HepG2 (cell line): ENCODE data around the gene MYH9. TPM values are rescaled to one million over a fixed set of nuclear protein-coding genes. Genes with fewer than 3 reads are reported as not detected.

Source experiments
- ATAC-seq: fragments of 200-7000 bp; cut with Tn5 transposase; 3 replicates; pipeline ENCODE4 v1.9.1; 2020; ENCODE audit warnings: mild to moderate bottlenecking, moderate library complexity
- BruUV-seq: library from RNA; stranded (reverse); fragments of 400-500 nt; replicated peaks from 2 replicates; lab custom pipeline; 2021; lab: Mats Ljungman, UMichigan
- CTCF ChIA-PET: fragments of 300-600 bp; formaldehyde crosslinking; extraction: SDS; loops from one replicate; lab custom pipeline; 2021; ENCODE audit warnings: low total read pairs, inconsistent platforms, low intra/inter-chr PET ratio; lab: Yijun Ruan, JAX
- POLR2A ChIA-PET: fragments of 350-600 bp; sonication (Branson Sonifier 250); formaldehyde crosslinking; loops from one replicate; lab custom pipeline; 2020; ENCODE audit warnings: antibody characterized with exemption, inconsistent platforms; lab: Yijun Ruan, JAX
- DNase-seq: peaks from one replicate; pipeline ENCODE4 v3.0.0-alpha.2; 2015; ENCODE audit warnings: low spot score
- FAIRE-seq: peaks from 3 replicates; lab custom pipeline; 2011; peaks lifted over from hg19 to GRCh38; lab: Jason Lieb, UNC
- H2AFZ ChIP-seq: one replicate; pipeline ENCODE4 v1.6.1; 2011; ENCODE audit warnings: low read length, inconsistent platforms
- H3K27ac ChIP-seq: fragments of 300-600 bp; 3 replicates; pipeline ENCODE4 v1.8.0; 2011; ENCODE audit warnings: mixed run types, mild to moderate bottlenecking, mixed read lengths, low read length, inconsistent platforms; ENCODE audit not compliant: insufficient read depth; ENCODE audit errors: extremely low read length
- H3K27me3 ChIP-seq, 2 experiments: fragments of 200-600 bp in 1 of 2; 2 replicates in 1 of 2; 3 replicates in 1 of 2; pipeline versions ENCODE4 v1.6.0 to v1.8.0; 2011; ENCODE audit warnings: low read length in 2 of 2, mild to moderate bottlenecking in 2 of 2, moderate library complexity in 2 of 2, inconsistent platforms in 1 of 2; ENCODE audit not compliant: insufficient read depth in 2 of 2, control insufficient read depth in 1 of 2
- H3K36me3 ChIP-seq, 2 experiments: fragments of 200-600 bp in 1 of 2; replicated peaks in 1 of 2; 2 replicates in 1 of 2; 3 replicates in 1 of 2; pipeline versions ENCODE4 v1.5.1 to v1.8.0; 2011; ENCODE audit warnings: low read length in 2 of 2, inconsistent platforms in 1 of 2; ENCODE audit not compliant: insufficient read depth in 2 of 2, control insufficient read depth in 1 of 2
- H3K4me1 ChIP-seq: 2 replicates; pipeline ENCODE4 v1.5.1; 2012; ENCODE audit warnings: low read length, inconsistent platforms; ENCODE audit not compliant: insufficient read depth
- H3K4me2 ChIP-seq: 2 replicates; pipeline ENCODE4 v1.6.0; 2011; ENCODE audit warnings: low read depth, low read length, inconsistent platforms
- H3K4me3 ChIP-seq, 3 experiments: fragments of 200-600 bp in 1 of 3; sonication (generic), shearing (Covaris generic) in 1 of 3; replicated peaks in 1 of 3; 2 replicates each; pipeline ENCODE4 v1.5.1; 2011 to 2016; ENCODE audit warnings: low read length in 3 of 3, inconsistent platforms in 2 of 3, low read depth in 2 of 3, mild to moderate bottlenecking in 2 of 3, control low read depth in 1 of 3, mixed read lengths in 1 of 3; ENCODE audit not compliant: insufficient read depth in 1 of 3
- H3K79me2 ChIP-seq: one replicate; pipeline ENCODE4 v1.6.1; 2011; ENCODE audit warnings: low read length, inconsistent platforms; ENCODE audit not compliant: insufficient read depth
- H3K9ac ChIP-seq: 2 replicates; pipeline ENCODE4 v1.6.0; 2011; ENCODE audit warnings: mild to moderate bottlenecking, low read depth, low read length, inconsistent platforms; ENCODE audit not compliant: insufficient read depth
- H3K9me3 ChIP-seq: 2 replicates; pipeline ENCODE4 v1.5.1; 2012; ENCODE audit warnings: mild to moderate bottlenecking, low read length
- H4K20me1 ChIP-seq: 2 replicates; pipeline ENCODE4 v1.6.0; 2011; ENCODE audit warnings: inconsistent platforms, mild to moderate bottlenecking, low read length, moderate library complexity; ENCODE audit not compliant: insufficient read depth
- ARID4A ChIP-seq: sonication (generic); formaldehyde crosslinking; IDR thresholded peaks from 2 replicates; pipeline ENCODE4 v1.5.0; 2020; ENCODE audit warnings: mild to moderate bottlenecking, missing genetic modification reagents, borderline replicate concordance
- DNMT3B ChIP-seq: conservative IDR thresholded peaks from 2 replicates; pipeline ENCODE4 v1.6.1; 2016; ENCODE audit warnings: missing biosample characterization, control low read depth
- FOXC1 ChIP-seq: sonication (generic); formaldehyde crosslinking; IDR thresholded peaks from 2 replicates; pipeline ENCODE4 v1.8.0; 2022; ENCODE audit warnings: mild to moderate bottlenecking, missing genetic modification reagents, borderline replicate concordance
- RORA ChIP-seq: sonication (generic); formaldehyde crosslinking; IDR thresholded peaks from 2 replicates; pipeline ENCODE4 v1.5.0; 2020; ENCODE audit warnings: mild to moderate bottlenecking, missing genetic modification reagents, moderate library complexity
- ZBTB3 ChIP-seq: sonication (generic); formaldehyde crosslinking; IDR thresholded peaks from 2 replicates; pipeline ENCODE4 v1.4.0; 2020; ENCODE audit warnings: low read depth, mild to moderate bottlenecking, moderate library complexity, missing genetic modification reagents, borderline replicate concordance
- ZNF710 ChIP-seq: sonication (generic); formaldehyde crosslinking; IDR thresholded peaks from 2 replicates; pipeline ENCODE4 v1.5.0; 2020; ENCODE audit warnings: mild to moderate bottlenecking, missing genetic modification reagents, borderline replicate concordance
- ZSCAN25 ChIP-seq: sonication (generic); formaldehyde crosslinking; IDR thresholded peaks from 2 replicates; pipeline ENCODE4 v1.8.0; 2022; ENCODE audit warnings: mild to moderate bottlenecking, missing genetic modification reagents
- WGBS: methylation state at CpG from one replicate; pipeline ENCODE4 v1.1.6; 2017; ENCODE audit warnings: low lambda C conversion rate; 5-methylcytosine and 5-hydroxymethylcytosine counted together
- in situ Hi-C: cut with HindIII; loops from 2 replicates; pipeline ENCODE4 v1.10.0; 2017; ENCODE audit warnings: low pct_unique_long_range_greater_than_20kb; ENCODE audit not compliant: extremely low pct_ligation_motif_present
- intact Hi-C: fragments of 100-400 bp; cut with micrococcal nuclease; formaldehyde crosslinking; loops from one replicate; pipeline ENCODE4 v1.10.0; 2022; ENCODE audit not compliant: unreplicated experiment
- polyA plus RNA-seq, 8 experiments: library from polyadenylated mRNA; depleted of rRNA in 3 of 8; stranded (reverse) in 7 of 8; unstranded in 1 of 8; fragments of >200 nt; fragmentation: Illumina TruSeq in 4 of 8; extraction: Trizol in 4 of 8; gene quantifications; 2 replicates each; pipeline versions ENCODE4 v1.2.1 to v1.2.3, GENCODE V29; 2011 to 2016; ENCODE audit warnings: low read depth in 4 of 8, missing spikeins in 1 of 8, mixed read lengths in 1 of 8; ENCODE audit not compliant: insufficient read depth in 1 of 8
- total RNA-seq, 5 experiments: library from RNA; depleted of rRNA; stranded (reverse); fragments of >200 nt; fragmentation: Illumina TruSeq; extraction: Trizol; gene quantifications; 2 replicates each; pipeline ENCODE4 v1.2.3, GENCODE V29; 2016; ENCODE audit warnings: low read depth in 1 of 5

The MYH9 gene
- total and polyA plus RNA-seq, 2 of the 13 experiments (the other 11 are each of a cell fraction or from before 2014, with no cell fraction given), result 50.7 to 98.5 TPM

DNA sequence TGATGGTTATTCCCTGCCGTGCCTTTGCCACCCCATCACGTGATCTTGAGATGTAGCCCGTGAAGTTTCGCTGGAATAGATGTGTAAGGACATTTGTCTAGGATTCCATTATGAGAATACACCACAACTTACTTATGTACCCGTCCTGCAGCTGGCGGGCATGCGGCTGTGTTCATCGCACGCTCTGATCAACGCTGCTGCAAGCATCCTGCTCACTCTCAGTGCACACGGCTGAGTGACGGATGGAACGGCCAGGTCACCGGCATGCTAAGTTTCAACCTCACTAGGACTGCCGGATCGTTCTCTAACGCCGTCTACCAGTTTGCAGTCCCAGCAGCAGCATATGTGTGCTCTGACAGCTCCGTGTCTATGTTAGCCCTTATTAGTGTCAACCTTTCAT, 90.2 kb downstream of the MYH9 start:
- no TSS peak for BruUV-seq

More for the DNA sequence above, 90.2 kb downstream of the MYH9 start:
- POLR2A ChIA-PET, result no interaction called here
- WGBS, result 91% methylated on average over 19 of the region's 19 CpGs
- Histone ChIP-seq H3K4me1 (no peaks in the 10 kb centered on the region), H4K20me1 (no peaks in the 10 kb centered on the region), H2AFZ (no peak overlapping the region)
- FAIRE-seq (no peak), ATAC-seq (no peak)
- TF ChIP-seq ARID4A (CRISPR knock-in tag) (no peak), FOXC1 (CRISPR knock-in tag) (no peak), RORA (CRISPR knock-in tag) (no peak), DNMT3B (no peak), ZBTB3 (CRISPR knock-in tag) (no peak), ZSCAN25 (no peak), ZNF710 (no peak)
- TF ChIP-seq, all 625 proteins: peak for 0
- H3K4me3 ChIP-seq, result no peak overlapping the region
- intact Hi-C loops, result no loop called here
- H3K9me3 ChIP-seq, result no peaks in the 10 kb centered on the region
- no peak overlapping the region for H3K9ac ChIP-seq
- peaks cover 73 to 94% of the 10 kb centered on the region in 2 experiments for H3K36me3 ChIP-seq
- CTCF ChIA-PET, result no interaction called here
- no peaks in the 10 kb centered on the region for H3K27me3 ChIP-seq
- H3K79me2 ChIP-seq, result no peaks in the 10 kb centered on the region
- H3K4me2 ChIP-seq, result no peak overlapping the region
- H3K27ac ChIP-seq, result no peak overlapping the region
- in situ Hi-C loops, result no loop called here
- DNase-seq, result no peak
